GM20431 (cell line): ENCODE measurements around the gene ERCC1.
"Not testable (repeated sequence)": the region's sequence is repeated elsewhere in the genome, so short reads cannot be mapped to it uniquely, and the experiment has no call there.

Experiments used
- in situ Hi-C: fragments of 300-500 bp; cut with MseI, MboI; formaldehyde crosslinking; loops from one replicate; pipeline ENCODE4 v1.15.0; 2020; ENCODE audit warnings: low sequenced_read_pairs; ENCODE audit not compliant: unreplicated experiment

ERCC1 gene

DNA sequence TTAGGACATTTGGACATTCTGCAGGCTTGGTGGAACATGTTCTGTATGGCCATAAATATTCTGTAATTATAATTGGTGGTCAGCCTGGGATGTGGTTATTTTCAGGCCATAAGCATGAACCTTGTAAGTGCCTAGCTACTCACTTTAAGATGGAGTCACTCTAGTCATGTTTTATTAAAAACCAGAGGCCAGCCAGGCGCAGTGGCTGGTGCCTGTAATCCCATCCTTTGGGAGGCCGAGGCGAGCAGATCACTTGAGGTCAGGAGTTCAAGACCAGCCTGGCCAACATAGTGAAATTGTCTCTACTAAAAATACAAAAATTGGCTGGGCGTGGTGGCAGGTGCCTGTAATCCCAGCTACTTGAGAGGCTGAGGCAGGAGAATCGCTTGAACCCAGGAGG lies 16.1 kb downstream of the ERCC1 start:
- in situ Hi-C loops: not testable (repeated sequence)

- in situ Hi-C loops: no loop called here
These were observed 16.7 kb downstream of the ERCC1 start for GRCh38 chr19:45407091-45407375.

GRCh38 chr19:45406226-45407090 lies 17.3 kb downstream of the ERCC1 start, which contains the start of gene POLR1G:
TSS of gene POLR1G (plus strand) at chr19:45406644. CDS start at chr19:45406697, 53 bp downstream.
- in situ Hi-C loops: no loop called here

DNA sequence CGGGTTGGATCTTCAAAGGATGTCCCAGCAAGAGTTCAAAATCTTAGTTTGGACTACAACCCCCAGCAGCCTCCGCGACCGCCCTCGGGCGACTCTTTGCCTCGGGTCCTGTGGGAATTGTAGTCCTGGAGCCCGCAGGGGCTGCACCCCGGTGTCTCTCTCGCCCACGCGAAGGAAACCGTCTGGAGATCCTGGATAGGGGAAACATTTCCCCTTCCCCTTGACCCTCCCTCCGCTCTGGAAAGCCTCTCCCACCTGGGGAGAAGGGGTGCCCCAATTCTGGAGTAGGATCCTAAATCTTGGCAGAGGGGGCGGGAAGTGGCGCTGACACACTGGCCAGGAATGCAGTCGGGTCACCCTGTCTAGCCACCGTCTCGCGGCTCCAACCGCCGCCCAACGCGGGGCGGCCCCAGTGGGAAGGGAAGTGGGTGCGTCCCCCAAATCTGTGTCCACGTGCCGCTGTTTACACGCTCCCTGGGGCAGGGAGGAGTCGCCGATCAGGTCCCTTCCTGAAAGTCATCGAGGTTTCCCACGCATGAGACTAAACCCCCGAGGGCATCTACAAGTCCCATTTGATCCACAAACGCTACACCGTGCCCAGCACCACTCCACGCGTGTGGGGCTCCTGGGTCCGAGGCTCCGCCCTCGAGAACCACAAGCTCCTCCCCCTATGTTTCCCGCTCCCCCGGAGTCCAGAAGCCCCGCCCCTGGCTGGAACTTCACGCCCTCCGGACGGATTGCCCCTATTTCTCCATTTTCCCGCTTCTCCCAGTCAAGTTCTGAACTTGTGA lies 18.1 kb downstream of the ERCC1 start:
- in situ Hi-C loops: no loop called here

GRCh38 chr19:45404557-45405434 lies 18.9 kb downstream of the ERCC1 start, which contains the start of gene PPP1R13L:
TSS of gene PPP1R13L (minus strand) at chr19:45405069. CDS start at chr19:45398318, 6,751 bp downstream.
- in situ Hi-C loops: no loop called here

- in situ Hi-C loops: no loop called here
These were observed 19.7 kb downstream of the ERCC1 start for GRCh38 chr19:45403781-45404556.

- in situ Hi-C loops: no loop called here
These were observed 20.4 kb downstream of the ERCC1 start for GRCh38 chr19:45403272-45403671.

DNA sequence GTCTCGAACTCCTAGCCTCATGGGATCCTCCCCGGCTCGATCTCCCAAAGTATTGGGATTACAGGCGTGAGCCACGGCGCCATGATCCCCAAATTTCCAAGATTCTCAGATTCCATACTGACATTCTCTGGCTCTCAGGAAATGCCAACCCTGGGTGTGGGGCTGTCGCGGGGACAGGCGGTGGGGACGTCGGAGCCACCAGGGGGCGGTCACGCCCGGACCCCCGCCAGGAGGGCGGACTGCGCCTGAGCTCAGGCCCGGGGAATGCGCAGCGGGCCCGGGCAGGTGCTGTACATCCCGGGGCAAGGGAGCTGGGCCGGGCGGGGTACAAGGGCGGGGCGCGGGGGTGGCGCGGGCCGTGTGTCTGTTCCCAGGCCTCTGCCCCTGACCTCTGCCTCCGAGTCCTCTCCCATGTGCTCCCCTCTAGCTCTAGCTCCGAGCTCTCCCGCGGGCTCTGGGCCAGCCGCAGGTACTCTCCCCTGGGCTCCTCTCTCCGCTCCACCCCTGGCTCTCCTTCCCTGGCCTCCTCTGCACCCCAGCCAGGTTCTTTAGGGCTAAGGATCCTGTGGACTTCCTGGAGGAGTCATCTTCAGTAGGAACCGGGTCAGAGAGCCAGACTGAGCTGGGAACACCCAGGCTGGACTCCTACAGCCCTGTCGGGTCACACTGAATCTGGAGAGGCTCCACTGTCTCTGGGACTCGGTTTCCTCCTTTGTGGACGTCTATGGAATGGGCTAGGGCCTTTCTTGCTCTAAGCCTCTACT lies 21.2 kb downstream of the ERCC1 start:
- in situ Hi-C loops: no loop called here

DNA sequence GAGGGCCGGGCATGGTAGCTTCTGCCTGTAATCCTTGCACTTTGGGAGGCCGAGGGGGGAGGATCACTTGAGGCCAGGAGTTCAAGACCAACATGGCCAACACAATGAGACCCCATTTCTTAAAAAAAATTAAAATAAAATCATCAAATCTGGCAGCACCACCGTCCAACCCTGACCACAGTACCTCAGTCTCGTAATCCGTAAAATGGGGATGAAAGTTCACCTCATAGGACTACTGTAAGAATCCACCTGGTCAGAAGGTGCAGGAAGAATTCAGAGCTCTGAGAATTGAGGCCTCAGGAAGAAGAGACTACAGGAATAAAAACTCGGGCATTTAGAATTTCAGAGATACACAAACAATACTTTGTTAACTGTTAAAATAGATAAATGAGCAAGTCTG lies 21.9 kb downstream of the ERCC1 start:
- in situ Hi-C loops: no loop called here

GRCh38 chr19:45400192-45400591 lies 23.5 kb downstream of the ERCC1 start:
- in situ Hi-C loops: no loop called here

DNA sequence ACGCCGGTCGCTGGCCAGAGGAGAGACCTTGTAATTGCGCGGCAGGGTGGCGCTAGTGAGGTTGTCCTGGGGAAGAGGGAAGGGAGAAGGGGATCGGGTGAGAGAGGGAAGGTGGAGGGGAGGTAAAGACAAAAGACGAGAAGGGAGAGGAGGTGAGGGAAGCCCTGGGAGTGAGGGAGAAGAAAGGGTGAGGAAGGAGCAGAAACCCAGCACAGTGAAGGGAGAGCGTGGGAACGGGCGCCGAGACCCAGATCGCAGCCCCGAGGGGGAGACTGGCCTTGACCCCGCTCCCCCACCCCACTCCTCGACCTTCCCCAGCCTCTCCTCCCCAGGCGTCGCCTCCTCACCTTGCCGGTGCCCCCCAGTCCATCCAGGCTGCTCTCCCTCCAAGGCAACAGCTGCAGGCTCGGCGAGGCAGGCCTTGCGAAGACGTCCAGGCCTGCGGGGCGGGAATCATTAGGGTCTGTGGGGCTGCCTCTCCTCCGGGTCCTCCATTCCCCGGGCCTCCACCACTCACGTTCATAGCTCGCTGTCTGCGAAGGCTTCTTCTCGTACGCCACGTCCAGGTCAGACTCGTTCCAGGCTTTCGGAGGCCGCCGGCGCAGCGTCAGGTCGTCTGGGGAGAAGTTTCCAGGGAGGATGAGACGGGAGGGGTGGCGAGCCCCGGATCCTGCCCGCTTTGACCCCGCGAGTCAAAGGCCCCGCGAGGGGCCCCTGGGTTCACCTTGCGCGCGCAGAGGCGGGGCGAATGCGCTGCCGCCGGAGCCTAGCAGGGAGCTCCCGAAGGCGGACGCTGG lies 27.7 kb downstream of the ERCC1 start:
- in situ Hi-C loops: no loop called here

GRCh38 chr19:45391871-45392665 lies 31.6 kb downstream of the ERCC1 start:
- in situ Hi-C loops: no loop called here

DNA sequence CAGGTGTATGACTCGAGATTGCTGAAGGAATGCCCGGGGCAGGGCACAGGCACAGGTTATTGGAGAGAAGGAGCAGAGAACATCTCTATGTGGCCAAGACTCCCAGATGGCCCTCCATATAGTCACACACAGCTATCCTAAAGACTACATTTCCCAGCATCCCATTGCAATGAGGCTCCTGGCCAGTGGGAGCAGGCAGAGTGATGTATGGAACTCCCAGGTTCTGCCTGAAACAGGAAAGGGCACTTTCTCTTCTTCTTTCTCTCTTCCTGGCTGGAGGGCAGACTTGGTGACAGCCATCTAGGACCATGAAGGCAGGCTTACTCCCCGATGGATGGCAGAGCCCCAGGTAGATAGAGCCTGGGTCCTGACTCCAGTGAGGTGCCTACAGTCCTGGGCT lies 32.4 kb downstream of the ERCC1 start:
- in situ Hi-C loops: no loop called here

GRCh38 chr19:45385392-45386221 lies 38.1 kb downstream of the ERCC1 start:
- in situ Hi-C loops: no loop called here

DNA sequence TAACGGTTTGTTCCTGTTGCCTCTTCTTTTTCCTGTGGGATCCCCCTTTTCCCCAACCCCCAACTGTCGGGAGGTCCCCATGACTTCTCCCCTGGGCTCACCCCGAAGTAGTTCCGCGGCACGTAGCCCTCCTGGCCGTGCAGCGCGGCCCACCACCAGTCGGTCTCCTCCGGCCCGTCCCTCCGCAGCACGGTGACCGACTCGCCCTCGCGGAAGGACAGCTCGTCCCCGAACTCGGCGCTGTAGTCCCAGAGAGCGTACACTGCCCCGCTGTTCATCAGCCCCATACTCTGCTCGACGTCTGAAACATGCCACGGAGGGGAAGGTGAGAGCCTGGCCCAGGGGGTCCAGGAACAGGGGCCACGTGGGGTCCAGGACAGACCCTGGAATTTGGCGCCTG lies 41.3 kb downstream of the ERCC1 start:
- in situ Hi-C loops: no loop called here

DNA sequence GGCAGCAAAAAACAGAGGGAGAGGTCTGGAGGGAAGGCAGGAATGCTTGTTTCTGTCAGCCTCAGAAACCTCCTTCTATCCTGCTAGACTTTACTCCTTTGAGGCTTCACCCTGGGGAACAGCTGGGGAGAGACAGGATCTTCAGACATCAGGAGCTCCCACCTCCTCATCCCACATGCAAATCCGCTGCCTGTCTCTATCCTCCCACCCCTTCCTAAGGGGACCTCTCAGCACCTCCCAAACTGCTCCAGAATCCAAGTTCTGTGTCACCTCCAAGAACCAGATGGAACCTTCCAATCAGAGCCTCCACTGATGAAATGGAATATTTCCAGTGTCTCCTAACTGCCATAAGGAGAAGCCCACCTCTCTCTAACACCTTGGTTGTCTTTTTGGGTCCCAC lies 43.6 kb downstream of the ERCC1 start:
- in situ Hi-C loops: no loop called here
